HG03432 (cell line): ENCODE results near the gene PPP1CB.

Experiments
- ATAC-seq: cut with Tn5 transposase; IDR thresholded peaks from one replicate; pipeline ENCODE4 v1.9.1; 2021; ENCODE audit warnings: mild to moderate bottlenecking, moderate library complexity; ENCODE audit not compliant: unreplicated experiment

The PPP1CB gene

GRCh38 chr2:28751252-28751955, at the start of gene PPP1CB:
Gene PPP1CB, plus strand, starts transcription at chr2:28751830. Its CDS starts 295 bp downstream, at chr2:28752125.
- ATAC-seq = peak; percentile 88

GRCh38 chr2:28702415-28702861, 49.2 kb upstream of the PPP1CB start:
- ATAC-seq = no peak

- ATAC-seq = no peak
These were observed 48.8 kb upstream of the PPP1CB start for GRCh38 chr2:28702878-28703277.

GRCh38 chr2:28704621-28705020, 47.0 kb upstream of the PPP1CB start:
- ATAC-seq = no peak

GRCh38 chr2:28705751-28706440, 45.7 kb upstream of the PPP1CB start:
- no peak for ATAC-seq

- ATAC-seq = no peak
These were observed 44.0 kb upstream of the PPP1CB start for GRCh38 chr2:28707592-28707991.

- ATAC-seq = no peak
These were observed 42.5 kb upstream of the PPP1CB start for GRCh38 chr2:28709101-28709500.

GRCh38 chr2:28710545-28710944, 41.1 kb upstream of the PPP1CB start:
- ATAC-seq = no peak

- no peak for ATAC-seq
These were observed 37.9 kb upstream of the PPP1CB start for GRCh38 chr2:28713577-28714298.

GRCh38 chr2:28716265-28716865, 35.3 kb upstream of the PPP1CB start:
- no peak for ATAC-seq

- ATAC-seq = no peak
These were observed 34.3 kb upstream of the PPP1CB start for GRCh38 chr2:28717339-28717758.

- ATAC-seq = no peak
These were observed 31.3 kb upstream of the PPP1CB start for GRCh38 chr2:28720345-28720744.

GRCh38 chr2:28721601-28722191, 29.9 kb upstream of the PPP1CB start:
- ATAC-seq = no peak

- ATAC-seq = no peak
These were observed 26.5 kb upstream of the PPP1CB start for GRCh38 chr2:28725021-28725711.

- ATAC-seq = no peak
These were observed 25.5 kb upstream of the PPP1CB start for GRCh38 chr2:28726177-28726576.

- ATAC-seq = no peak
These were observed 21.9 kb upstream of the PPP1CB start for GRCh38 chr2:28729698-28730097.

GRCh38 chr2:28730641-28731146, 20.9 kb upstream of the PPP1CB start:
- ATAC-seq = no peak

GRCh38 chr2:28735511-28735910, 16.1 kb upstream of the PPP1CB start:
- no peak for ATAC-seq

GRCh38 chr2:28736034-28736433, 15.6 kb upstream of the PPP1CB start:
- no peak for ATAC-seq

- ATAC-seq = no peak
These were observed 14.0 kb upstream of the PPP1CB start for GRCh38 chr2:28737655-28738054.
